Measurements from ENCODE around the gene NAA20.

Gene NAA20

GRCh38 chr20:20017001-20017843 is at the start of gene NAA20:
Gene NAA20 (plus strand): TSS chr20:20017362. CDS start chr20:20017397, 35 bp downstream.
- H3K36me3 Mint-ChIP-seq: peaks cover 3% of the 10 kb centered on the region

GRCh38 chr20:19967445-19967844 is 49.7 kb upstream of the NAA20 start:
- peaks cover 4% of the 10 kb centered on the region for H3K4me1 Mint-ChIP-seq
- no peak for DNase-seq (ENCODE audit: low spot score in 2 of 2)
- peaks cover 6% of the 10 kb centered on the region for H3K27me3 Mint-ChIP-seq
- no peak overlapping the region for H3K4me3 Mint-ChIP-seq
- peaks cover 3% of the 10 kb centered on the region for H3K9me3 Mint-ChIP-seq
- ATAC-seq (ENCODE audit: low read depth): no peak
- no peak overlapping the region for H3K27ac Mint-ChIP-seq
- no peaks in the 10 kb centered on the region for H3K36me3 Mint-ChIP-seq

More at GRCh38 chr20:20017001-20017843, at the start of gene NAA20:
- ATAC-seq (ENCODE audit: low read depth): peak; percentile 98
- no peaks in the 10 kb centered on the region for H3K27me3 Mint-ChIP-seq
- H3K4me3 Mint-ChIP-seq: peak within 1 kb of the TSS; percentile 91
- peaks cover 29% of the 10 kb centered on the region for H3K4me1 Mint-ChIP-seq
- no peaks in the 10 kb centered on the region for H3K9me3 Mint-ChIP-seq
- peak within 1 kb of the TSS; percentile 94 for H3K27ac Mint-ChIP-seq
- DNase-seq (ENCODE audit: low spot score in 2 of 2): peak; percentile 84 to 85

GRCh38 chr20:19968028-19968427 is 49.1 kb upstream of the NAA20 start:
- Mint-ChIP-seq H3K27ac (no peak overlapping the region), H3K36me3 (no peaks in the 10 kb centered on the region)
- DNase-seq (ENCODE audit: low spot score in 2 of 2): no peak

GRCh38 chr20:19968466-19969073 is 48.6 kb upstream of the NAA20 start:
- Mint-ChIP-seq H3K36me3 (no peaks in the 10 kb centered on the region), H3K9me3 (peaks cover 3% of the 10 kb centered on the region), H3K4me1 (peaks cover 4% of the 10 kb centered on the region), H3K4me3 (no peak overlapping the region), H3K27ac (no peak overlapping the region), H3K27me3 (peaks cover 6% of the 10 kb centered on the region)
- ATAC-seq (ENCODE audit: low read depth): peak; percentile 41
- DNase-seq (ENCODE audit: low spot score in 2 of 2): no peak

More at GRCh38 chr20:19968028-19968427, 49.1 kb upstream of the NAA20 start:
- no peak overlapping the region for H3K4me3 Mint-ChIP-seq
- H3K27me3 Mint-ChIP-seq: peaks cover 6% of the 10 kb centered on the region
- no peak for ATAC-seq (ENCODE audit: low read depth)
- H3K4me1 Mint-ChIP-seq: peaks cover 4% of the 10 kb centered on the region
- H3K9me3 Mint-ChIP-seq: peaks cover 3% of the 10 kb centered on the region

- no peaks in the 10 kb centered on the region for H3K36me3 Mint-ChIP-seq
- DNase-seq (ENCODE audit: low spot score in 2 of 2) (no peak), ATAC-seq (ENCODE audit: low read depth) (no peak)
- peaks cover 6% of the 10 kb centered on the region for H3K27me3 Mint-ChIP-seq
- H3K4me1 Mint-ChIP-seq: peaks cover 4% of the 10 kb centered on the region
- H3K4me3 Mint-ChIP-seq: no peak overlapping the region
- H3K27ac Mint-ChIP-seq: no peak overlapping the region
- H3K9me3 Mint-ChIP-seq: peaks cover 3% of the 10 kb centered on the region
Measured at GRCh38 chr20:19969106-19969505, 48.1 kb upstream of the NAA20 start.

- Mint-ChIP-seq H3K36me3 (no peaks in the 10 kb centered on the region), H3K27me3 (peaks cover 6% of the 10 kb centered on the region), H3K4me3 (no peak overlapping the region), H3K4me1 (peaks cover 4% of the 10 kb centered on the region), H3K9me3 (peaks cover 3% of the 10 kb centered on the region), H3K27ac (no peak overlapping the region)
- ATAC-seq (ENCODE audit: low read depth) (no peak), DNase-seq (ENCODE audit: low spot score in 2 of 2) (no peak)
Measured at GRCh38 chr20:19969507-19970255, 47.5 kb upstream of the NAA20 start.

GRCh38 chr20:19970256-19970765 is 46.9 kb upstream of the NAA20 start:
- Mint-ChIP-seq H3K27me3 (peaks cover 6% of the 10 kb centered on the region), H3K36me3 (no peaks in the 10 kb centered on the region), H3K4me3 (no peak overlapping the region), H3K9me3 (peaks cover 3% of the 10 kb centered on the region), H3K27ac (no peak overlapping the region), H3K4me1 (peaks cover 4% of the 10 kb centered on the region)
- ATAC-seq (ENCODE audit: low read depth) (no peak), DNase-seq (ENCODE audit: low spot score in 2 of 2) (no peak)

- Mint-ChIP-seq H3K9me3 (peaks cover 3% of the 10 kb centered on the region), H3K36me3 (no peaks in the 10 kb centered on the region), H3K27ac (no peak overlapping the region), H3K27me3 (peaks cover 6% of the 10 kb centered on the region), H3K4me1 (peaks cover 4% of the 10 kb centered on the region), H3K4me3 (no peak overlapping the region)
- no peak for DNase-seq (ENCODE audit: low spot score in 2 of 2)
- no peak for ATAC-seq (ENCODE audit: low read depth)
Measured at GRCh38 chr20:19971116-19971515, 46.0 kb upstream of the NAA20 start.

GRCh38 chr20:19973961-19974629 is 43.1 kb upstream of the NAA20 start:
- Mint-ChIP-seq H3K27me3 (peaks cover 6% of the 10 kb centered on the region), H3K4me1 (no peaks in the 10 kb centered on the region), H3K4me3 (no peak overlapping the region), H3K27ac (no peak overlapping the region), H3K36me3 (no peaks in the 10 kb centered on the region), H3K9me3 (peaks cover 3% of the 10 kb centered on the region)
- DNase-seq (ENCODE audit: low spot score in 2 of 2) (no peak), ATAC-seq (ENCODE audit: low read depth) (no peak)

- ATAC-seq (ENCODE audit: low read depth) (no peak), DNase-seq (ENCODE audit: low spot score in 2 of 2) (no peak)
- H3K4me3 Mint-ChIP-seq: no peak overlapping the region
- H3K27ac Mint-ChIP-seq: no peak overlapping the region
- no peaks in the 10 kb centered on the region for H3K9me3 Mint-ChIP-seq
- no peaks in the 10 kb centered on the region for H3K4me1 Mint-ChIP-seq
- H3K27me3 Mint-ChIP-seq: peaks cover 2% of the 10 kb centered on the region
- H3K36me3 Mint-ChIP-seq: no peaks in the 10 kb centered on the region
Measured at GRCh38 chr20:19974630-19975435, 42.3 kb upstream of the NAA20 start.

- no peak for DNase-seq (ENCODE audit: low spot score in 2 of 2)
- H3K27me3 Mint-ChIP-seq: no peaks in the 10 kb centered on the region
- ATAC-seq (ENCODE audit: low read depth): no peak
- no peaks in the 10 kb centered on the region for H3K36me3 Mint-ChIP-seq
- no peak overlapping the region for H3K27ac Mint-ChIP-seq
- H3K4me1 Mint-ChIP-seq: no peaks in the 10 kb centered on the region
- H3K9me3 Mint-ChIP-seq: no peaks in the 10 kb centered on the region
- H3K4me3 Mint-ChIP-seq: no peak overlapping the region
Measured at GRCh38 chr20:19975436-19975799, 41.7 kb upstream of the NAA20 start.

- Mint-ChIP-seq H3K4me3 (no peak overlapping the region), H3K27me3 (no peaks in the 10 kb centered on the region), H3K4me1 (no peaks in the 10 kb centered on the region), H3K9me3 (no peaks in the 10 kb centered on the region), H3K36me3 (no peaks in the 10 kb centered on the region), H3K27ac (no peak overlapping the region)
- ATAC-seq (ENCODE audit: low read depth) (no peak), DNase-seq (ENCODE audit: low spot score in 2 of 2) (no peak)
Measured at GRCh38 chr20:19975901-19976300, 41.3 kb upstream of the NAA20 start.
